ENCODE data around the gene TMEM39B. TPM values are rescaled to one million over a fixed set of nuclear protein-coding genes. Genes with fewer than 3 reads are reported as not detected.
"Not testable (repeated sequence)": the region's sequence is repeated elsewhere in the genome, so short reads cannot be mapped to it uniquely, and the experiment has no call there.

TMEM39B gene
- total RNA-seq, 1 donor from 2014 or later: 9.5 TPM

DNA sequence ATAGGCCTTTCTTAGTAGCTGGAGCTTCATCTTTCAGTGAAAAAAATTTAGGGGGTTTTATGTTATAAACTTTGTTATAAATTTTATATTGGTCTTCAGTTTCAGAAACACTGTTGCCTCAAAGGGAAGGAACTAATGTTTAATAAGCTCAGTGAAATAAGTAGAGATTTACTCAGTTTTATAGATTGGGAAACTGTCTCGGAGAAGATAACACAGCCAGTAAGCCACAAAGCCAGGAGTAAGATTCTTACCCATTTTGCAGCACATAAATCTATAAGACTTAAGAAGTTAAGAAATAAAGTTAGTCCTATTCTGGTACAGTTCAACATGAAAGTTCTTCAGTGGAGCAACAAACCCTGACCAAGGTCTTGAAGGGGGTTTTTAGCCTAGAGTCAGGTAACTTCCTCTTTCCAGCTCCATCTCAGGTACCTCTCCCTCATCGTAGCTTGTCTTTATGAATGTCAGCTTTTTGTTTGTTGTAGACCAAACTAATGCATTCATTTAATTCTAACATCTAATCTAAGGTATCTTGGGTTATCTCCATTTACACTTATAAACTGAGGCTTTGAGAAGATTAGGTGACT is 38.4 kb downstream of the TMEM39B start:
- DNase-seq (ENCODE audit: extremely low read depth, low read depth, low spot score): no peak

DNA sequence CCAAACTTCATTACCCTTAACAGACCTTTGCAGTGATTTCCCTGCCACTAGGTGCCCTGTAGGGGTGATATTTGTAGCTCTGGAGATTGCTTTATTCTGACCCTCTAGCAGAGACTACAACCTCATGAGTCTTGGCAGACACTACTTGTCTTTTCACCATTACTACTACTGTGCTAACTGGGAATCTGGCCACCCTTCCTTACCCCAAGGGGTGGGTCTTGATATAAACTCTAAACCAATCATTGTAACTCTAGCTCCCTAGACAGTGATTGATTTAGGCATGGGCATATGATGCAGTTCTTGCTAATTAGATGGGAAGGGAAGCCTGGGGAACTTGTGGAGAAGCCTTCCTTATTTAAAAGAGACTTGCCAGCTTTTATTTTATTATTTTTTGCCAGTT is 39.0 kb downstream of the TMEM39B start:
- DNase-seq (ENCODE audit: extremely low read depth, low read depth, low spot score): no peak

DNA sequence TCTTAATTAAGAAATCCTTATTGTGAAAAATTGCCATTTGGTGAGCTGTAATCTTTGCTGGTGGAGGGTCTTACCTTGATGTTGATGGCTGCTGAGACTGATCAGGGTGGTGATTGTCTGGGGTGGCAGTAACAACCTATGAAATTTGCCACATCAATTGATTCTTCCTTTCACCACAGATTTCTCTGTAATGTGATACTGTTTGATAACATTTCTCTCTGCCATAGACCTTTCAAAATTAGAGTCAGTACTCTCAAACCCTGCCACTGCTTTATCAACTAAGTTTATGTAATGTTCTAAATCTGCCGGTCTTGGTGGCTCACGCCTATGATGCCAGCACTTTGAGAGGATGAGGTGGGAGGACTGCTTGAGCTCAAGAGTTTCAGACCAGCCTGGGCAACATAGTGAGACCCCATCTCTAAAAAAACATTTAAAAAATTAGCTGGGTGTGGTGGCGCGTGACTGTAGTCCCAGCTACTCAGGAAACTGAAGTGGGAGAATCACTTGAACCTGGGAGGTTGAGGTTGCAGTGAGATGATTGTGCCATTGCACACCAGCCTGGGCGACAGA is 40.2 kb downstream of the TMEM39B start:
- no peak for DNase-seq (ENCODE audit: extremely low read depth, low read depth, low spot score)

- DNase-seq (ENCODE audit: extremely low read depth, low read depth, low spot score): not testable (repeated sequence)
Observed at GRCh38 chr1:32113436-32113835, 40.7 kb downstream of the TMEM39B start.

- DNase-seq (ENCODE audit: extremely low read depth, low read depth, low spot score): no peak
Observed at GRCh38 chr1:32114420-32114819, 41.7 kb downstream of the TMEM39B start.

DNA sequence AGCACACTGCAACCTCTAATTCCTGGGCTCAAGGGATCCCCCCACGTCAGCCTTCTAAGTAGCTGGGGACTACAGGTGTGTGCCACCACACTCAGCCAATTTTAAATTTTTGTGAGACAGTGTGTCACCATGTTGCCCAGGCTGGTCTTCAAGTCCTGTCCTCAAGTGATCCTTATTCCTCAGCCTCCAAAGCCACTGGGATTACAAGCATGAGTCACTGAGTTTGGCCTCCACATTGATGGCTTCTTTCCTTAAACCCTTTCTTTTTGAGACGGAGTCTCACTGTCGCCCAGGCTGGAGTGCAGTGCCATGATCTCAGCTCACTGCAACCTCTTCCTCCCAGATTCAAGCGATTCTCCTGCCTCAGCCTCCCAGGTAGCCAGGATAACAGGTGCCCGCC is 42.8 kb downstream of the TMEM39B start:
- DNase-seq (ENCODE audit: extremely low read depth, low read depth, low spot score): no peak

DNA sequence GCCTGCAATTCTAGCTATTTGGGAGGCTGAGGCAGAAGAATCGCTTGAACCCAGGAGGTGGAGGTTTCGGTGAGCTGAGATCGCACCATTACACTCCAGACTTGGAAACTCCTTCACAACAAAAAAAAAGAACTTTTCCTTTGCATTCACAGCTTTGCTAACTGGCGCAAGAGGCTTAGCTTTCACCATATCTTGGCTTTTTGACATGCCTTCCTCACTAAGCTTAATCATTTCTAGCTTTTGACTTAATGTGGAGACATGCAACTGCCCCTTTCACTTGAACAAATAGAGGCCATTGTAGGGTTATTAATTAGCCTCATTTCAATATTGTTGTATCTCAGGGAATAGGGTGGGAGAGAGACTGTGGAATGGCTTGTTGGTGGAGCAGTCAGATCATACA is 43.8 kb downstream of the TMEM39B start:
- DNase-seq (ENCODE audit: extremely low read depth, low read depth, low spot score): no peak

GRCh38 chr1:32122151-32122550 is 49.4 kb downstream of the TMEM39B start:
- no peak for DNase-seq (ENCODE audit: extremely low read depth, low read depth, low spot score)

- DNase-seq (ENCODE audit: extremely low read depth, low read depth, low spot score): not testable (repeated sequence)
Observed at GRCh38 chr1:32123361-32123760, 50.6 kb downstream of the TMEM39B start.

DNA sequence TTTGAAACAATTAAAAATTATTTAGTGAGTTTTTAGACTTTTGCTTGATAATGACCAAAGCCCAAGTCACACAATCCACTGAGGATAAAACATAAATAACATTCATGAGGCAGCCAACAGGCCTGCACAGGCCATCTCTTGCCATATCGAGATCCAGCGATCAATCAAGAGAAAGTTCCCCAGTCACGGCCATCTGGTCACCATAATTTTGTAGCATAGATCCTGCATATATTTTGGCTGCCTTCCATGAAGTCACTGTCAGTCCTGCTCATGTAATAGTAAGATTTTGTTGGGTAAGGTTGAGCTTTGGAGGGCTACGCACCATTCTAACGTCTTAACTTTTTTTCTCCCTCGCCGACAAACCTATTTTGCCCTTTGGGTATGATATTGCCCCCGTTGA is 52.6 kb downstream of the TMEM39B start:
- DNase-seq (ENCODE audit: extremely low read depth, low read depth, low spot score): no peak

- DNase-seq (ENCODE audit: extremely low read depth, low read depth, low spot score): no peak
Observed at GRCh38 chr1:32126770-32127169, 54.0 kb downstream of the TMEM39B start.

DNA sequence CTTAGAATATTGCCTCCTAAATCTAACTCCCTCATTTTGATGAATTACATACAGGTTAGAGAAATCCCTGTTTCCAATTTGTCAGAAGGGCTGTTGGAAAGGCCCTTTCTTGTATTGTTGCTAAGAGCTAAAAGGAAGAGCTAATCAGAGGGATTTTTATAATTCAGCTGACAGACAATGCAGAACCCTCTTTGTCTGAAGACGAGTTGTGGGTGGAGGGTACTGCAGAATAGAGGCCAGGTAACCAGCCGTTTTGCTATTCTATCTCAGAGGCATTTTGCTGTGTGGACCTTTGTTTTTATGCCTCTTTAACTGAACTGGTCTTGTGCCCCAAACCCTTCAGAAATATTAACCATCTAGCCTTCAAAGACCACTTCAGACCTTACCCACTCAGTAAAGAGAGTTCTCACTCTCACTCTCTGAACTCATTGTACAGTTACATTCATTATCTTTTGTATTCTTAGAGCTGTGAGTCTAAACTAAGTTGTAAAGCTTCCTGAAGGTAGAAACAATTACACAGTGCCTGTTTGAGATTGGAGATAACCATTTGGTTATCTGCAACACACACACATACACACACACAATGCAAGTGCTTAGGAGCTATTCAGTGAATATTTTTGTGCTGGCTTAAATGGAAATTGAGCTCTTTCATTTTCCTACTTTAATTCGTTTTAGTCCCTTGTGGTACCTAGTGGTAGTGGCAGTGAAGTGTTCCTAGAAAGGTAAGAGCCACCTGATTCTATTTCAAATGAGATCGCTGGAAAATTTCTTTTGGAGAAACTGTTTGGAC is 54.9 kb downstream of the TMEM39B start:
- no peak for DNase-seq (ENCODE audit: extremely low read depth, low read depth, low spot score)

DNA sequence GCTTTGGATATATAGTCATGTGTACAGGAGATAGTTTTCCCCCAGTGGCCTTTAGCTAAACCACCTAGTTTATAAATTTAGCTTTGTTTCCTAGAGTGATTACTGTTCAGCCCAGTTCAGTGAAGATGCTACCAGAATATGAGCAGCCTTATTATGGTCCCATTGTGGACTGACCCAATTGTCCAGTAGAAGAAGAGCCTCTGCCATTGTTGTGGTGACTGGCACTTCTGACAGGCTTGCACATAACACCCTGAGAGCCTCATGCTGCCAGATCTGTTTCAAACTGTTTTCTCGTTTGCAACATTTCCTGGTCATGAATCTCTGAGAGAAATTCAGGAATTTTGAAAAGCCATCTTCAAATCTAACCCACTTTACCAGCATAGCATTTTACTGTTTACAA is 55.7 kb downstream of the TMEM39B start:
- DNase-seq (ENCODE audit: extremely low read depth, low read depth, low spot score): no peak

DNA sequence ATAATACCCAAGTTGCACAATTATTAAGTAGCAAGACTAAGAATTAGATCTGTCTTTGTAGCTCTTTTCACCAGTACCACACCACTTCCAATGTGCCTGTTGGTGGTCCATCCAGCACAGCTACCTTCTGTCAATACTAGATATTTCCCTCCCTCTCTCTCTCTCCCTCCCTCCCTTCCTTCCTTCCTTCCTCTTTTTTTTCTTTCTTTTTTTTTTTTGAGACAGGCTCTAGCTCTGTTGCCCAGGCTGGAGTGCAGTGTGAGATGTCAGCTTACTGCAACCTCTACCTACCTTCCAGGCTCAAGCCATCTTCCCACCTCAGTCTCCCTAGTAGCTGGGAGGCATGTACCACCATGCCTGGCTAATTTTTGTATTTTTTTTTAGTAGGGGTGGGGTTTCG is 56.2 kb downstream of the TMEM39B start:
- no peak for DNase-seq (ENCODE audit: extremely low read depth, low read depth, low spot score)

- not testable (repeated sequence) for DNase-seq (ENCODE audit: extremely low read depth, low read depth, low spot score)
Observed at GRCh38 chr1:32133950-32134280, 61.2 kb downstream of the TMEM39B start.

GRCh38 chr1:32137111-32137510 is 64.4 kb downstream of the TMEM39B start:
- DNase-seq (ENCODE audit: extremely low read depth, low read depth, low spot score): no peak

DNA sequence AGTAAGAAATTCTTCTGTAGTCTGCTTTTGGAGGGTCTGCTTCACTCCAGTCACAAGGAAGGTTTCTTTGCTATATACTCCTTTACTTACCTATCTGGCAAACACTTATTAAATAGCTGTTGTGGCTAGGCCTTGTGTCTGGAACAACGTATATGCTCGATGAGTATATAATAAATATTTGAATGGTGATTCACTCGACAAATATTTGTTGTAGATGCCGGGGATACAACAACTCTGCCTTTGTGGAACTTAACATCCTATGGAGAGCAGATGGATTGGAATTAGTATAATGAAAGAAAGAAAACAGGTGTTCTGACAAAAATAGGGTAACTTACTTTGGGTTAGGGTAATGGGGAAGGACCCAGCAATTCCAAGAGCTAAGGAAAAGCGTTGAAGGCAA is 66.2 kb downstream of the TMEM39B start:
- no peak for DNase-seq (ENCODE audit: extremely low read depth, low read depth, low spot score)

- no peak for DNase-seq (ENCODE audit: extremely low read depth, low read depth, low spot score)
Observed at GRCh38 chr1:32142446-32143301, 69.9 kb downstream of the TMEM39B start.

- DNase-seq (ENCODE audit: extremely low read depth, low read depth, low spot score): not testable (repeated sequence)
Observed at GRCh38 chr1:32143302-32143695, 70.6 kb downstream of the TMEM39B start.

- no peak for DNase-seq (ENCODE audit: extremely low read depth, low read depth, low spot score)
Observed at GRCh38 chr1:32144033-32144432, 71.3 kb downstream of the TMEM39B start.

DNA sequence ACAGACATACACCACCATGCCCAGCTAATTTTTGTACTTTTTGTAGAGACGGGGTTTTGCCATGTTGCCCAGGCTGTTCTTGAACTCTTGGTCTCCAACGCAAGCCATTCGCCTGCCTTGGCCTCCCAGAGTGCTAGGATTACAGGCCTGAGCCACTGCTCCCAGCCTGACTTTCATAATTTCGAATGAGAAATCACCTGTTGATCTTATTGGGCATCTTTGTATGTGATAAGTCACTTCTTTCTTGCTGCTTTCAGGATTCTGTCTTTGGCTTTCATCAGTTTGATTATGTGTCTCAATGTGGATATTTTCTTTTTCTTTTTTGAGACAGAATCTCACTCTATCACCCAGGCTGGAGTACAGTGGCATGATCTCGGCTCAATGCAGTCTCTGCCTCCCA is 75.1 kb downstream of the TMEM39B start:
- DNase-seq (ENCODE audit: extremely low read depth, low read depth, low spot score): not testable (repeated sequence)
